SK-N-SH treated with all-trans-retinoic acid at 6 μM for 48 hours (cell line): ENCODE results near the gene RBP2.

Experiments
- ATAC-seq: fragments of 200-7000 bp; cut with Tn5 transposase; 3 replicates; pipeline ENCODE4 v1.9.1; 2020; ENCODE audit warnings: mild to moderate bottlenecking, moderate library complexity
- ARNTL ChIP-seq: fragments of 450-650 bp; formaldehyde crosslinking; IDR thresholded peaks from 2 replicates; pipeline ENCODE4 v1.5.0; 2020; ENCODE audit warnings: low read depth, mild to moderate bottlenecking, moderate library complexity, borderline replicate concordance
- CSDC2 ChIP-seq: fragments of 250-450 bp; sonication (Bioruptor Pico); IDR thresholded peaks from 2 replicates; pipeline ENCODE4 v1.5.0; 2020; ENCODE audit warnings: mild to moderate bottlenecking, moderate library complexity
- ESRRG ChIP-seq: fragments of 250-450 bp; sonication (Bioruptor Pico); IDR thresholded peaks from 2 replicates; pipeline ENCODE4 v1.6.1; 2021; ENCODE audit warnings: mild to moderate bottlenecking
- GLIS3 ChIP-seq: fragments of 250-450 bp; sonication (Bioruptor Pico); IDR thresholded peaks from 2 replicates; pipeline ENCODE4 v1.5.0; 2020; ENCODE audit warnings: mild to moderate bottlenecking, moderate library complexity
- OSR1 ChIP-seq: fragments of 250-450 bp; sonication (Bioruptor Pico); IDR thresholded peaks from 2 replicates; pipeline ENCODE4 v1.8.0; 2022; ENCODE audit warnings: moderate library complexity, mild to moderate bottlenecking, inconsistent platforms
- PATZ1 ChIP-seq: fragments of 250-450 bp; sonication (Bioruptor Pico); IDR thresholded peaks from 2 replicates; pipeline ENCODE4 v1.8.0; 2020; ENCODE audit warnings: mild to moderate bottlenecking, moderate library complexity, borderline replicate concordance
- PPARA ChIP-seq: fragments of 250-450 bp; sonication (Bioruptor Pico); IDR thresholded peaks from 2 replicates; pipeline ENCODE4 v1.5.0; 2020; ENCODE audit warnings: mild to moderate bottlenecking, borderline replicate concordance
- RARB ChIP-seq: fragments of 250-450 bp; sonication (Bioruptor Pico); IDR thresholded peaks from 2 replicates; pipeline ENCODE4 v1.8.0; 2021; ENCODE audit warnings: mild to moderate bottlenecking, moderate library complexity
- TCF4 ChIP-seq: fragments of 250-450 bp; sonication (Bioruptor Pico); IDR thresholded peaks from 2 replicates; pipeline ENCODE4 v1.8.0; 2021; ENCODE audit warnings: mild to moderate bottlenecking, moderate library complexity, borderline replicate concordance
- TOX ChIP-seq: fragments of 250-450 bp; sonication (Bioruptor Pico); IDR thresholded peaks from 2 replicates; pipeline ENCODE4 v1.8.0; 2021; ENCODE audit warnings: mild to moderate bottlenecking, moderate library complexity, borderline replicate concordance
- ZC3H10 ChIP-seq: fragments of 250-450 bp; sonication (Bioruptor Pico); IDR thresholded peaks from 2 replicates; pipeline ENCODE4 v1.5.1; 2021; ENCODE audit warnings: mild to moderate bottlenecking, moderate library complexity
- ZFP3 ChIP-seq: fragments of 250-450 bp; sonication (Bioruptor Pico); IDR thresholded peaks from 2 replicates; pipeline ENCODE4 v1.5.0; 2020; ENCODE audit warnings: mild to moderate bottlenecking, moderate library complexity
- ZFP30 ChIP-seq: fragments of 450-650 bp; formaldehyde crosslinking; IDR thresholded peaks from 2 replicates; pipeline ENCODE4 v1.5.0; 2022; ENCODE audit warnings: mild to moderate bottlenecking, moderate library complexity
- ZNF565 ChIP-seq: fragments of 450-650 bp; formaldehyde crosslinking; conservative IDR thresholded peaks from 2 replicates; pipeline ENCODE4 v1.5.0; 2020; ENCODE audit warnings: low read depth, mild to moderate bottlenecking, moderate library complexity
- ZNF70 ChIP-seq: fragments of 450-650 bp; formaldehyde crosslinking; IDR thresholded peaks from 2 replicates; pipeline ENCODE4 v1.5.0; 2020; ENCODE audit warnings: mild to moderate bottlenecking, moderate library complexity
- ZNF8 ChIP-seq: fragments of 450-650 bp; formaldehyde crosslinking; IDR thresholded peaks from 2 replicates; pipeline ENCODE4 v1.5.0; 2020; ENCODE audit warnings: mild to moderate bottlenecking, moderate library complexity
- TF ChIP-seq, protein P1 (sequence below): fragments of 250-450 bp; sonication (Bioruptor Pico); IDR thresholded peaks from 2 replicates; pipeline ENCODE4 v1.5.1; 2021; ENCODE audit warnings: mild to moderate bottlenecking, moderate library complexity
- TF ChIP-seq, protein P2 (sequence below): fragments of 250-450 bp; sonication (Bioruptor Pico); IDR thresholded peaks from 2 replicates; pipeline ENCODE4 v1.8.0; 2021; ENCODE audit warnings: low read depth, mild to moderate bottlenecking, moderate library complexity, borderline replicate concordance

The RBP2 gene

DNA sequence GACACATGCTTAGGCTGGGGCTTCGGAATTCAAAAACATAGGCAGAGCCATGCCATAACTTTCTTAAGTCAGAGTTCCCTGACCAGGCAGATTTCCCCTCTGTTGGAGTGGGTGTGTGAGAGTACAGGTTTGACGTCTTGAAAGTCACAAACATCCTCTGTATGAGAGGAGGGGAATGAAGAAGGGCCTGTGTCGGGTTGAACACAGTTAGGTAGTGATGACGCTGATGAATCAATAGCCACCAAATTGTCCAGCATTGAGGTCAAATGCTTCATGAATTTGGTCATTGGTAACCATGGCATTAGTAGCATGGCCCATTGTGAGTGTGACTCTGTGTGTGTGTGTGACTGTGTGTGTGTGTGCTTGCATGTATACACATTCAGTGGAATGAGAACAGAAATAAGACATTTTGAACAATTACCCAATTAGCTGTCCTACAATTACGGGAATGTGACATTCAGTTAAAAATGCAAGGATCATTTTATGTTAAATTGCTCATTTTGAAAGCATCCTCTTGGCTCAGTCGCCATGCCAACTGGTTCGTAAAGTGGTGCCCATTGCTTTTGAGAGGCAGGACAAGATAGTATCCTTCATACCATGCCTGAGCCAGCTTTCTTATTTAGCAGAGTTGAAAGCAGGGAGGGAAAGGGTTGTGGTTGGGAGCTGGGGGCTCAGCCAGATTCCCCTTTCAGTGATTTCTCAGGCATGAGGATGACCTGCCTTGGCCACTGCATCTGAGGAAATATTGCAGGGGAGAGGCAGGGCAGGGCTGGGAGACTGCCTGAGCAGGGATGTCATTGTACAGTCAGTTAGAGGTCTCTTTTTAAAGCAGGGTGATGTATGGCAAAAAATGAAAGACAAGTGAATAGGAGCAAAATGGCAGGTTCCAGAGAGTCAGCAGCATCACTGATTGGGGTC is 35.4 kb downstream of the RBP2 start (continued):
- no peak for TF ChIP-seq ZC3H10 (CRISPR knock-in tag)

DNA sequence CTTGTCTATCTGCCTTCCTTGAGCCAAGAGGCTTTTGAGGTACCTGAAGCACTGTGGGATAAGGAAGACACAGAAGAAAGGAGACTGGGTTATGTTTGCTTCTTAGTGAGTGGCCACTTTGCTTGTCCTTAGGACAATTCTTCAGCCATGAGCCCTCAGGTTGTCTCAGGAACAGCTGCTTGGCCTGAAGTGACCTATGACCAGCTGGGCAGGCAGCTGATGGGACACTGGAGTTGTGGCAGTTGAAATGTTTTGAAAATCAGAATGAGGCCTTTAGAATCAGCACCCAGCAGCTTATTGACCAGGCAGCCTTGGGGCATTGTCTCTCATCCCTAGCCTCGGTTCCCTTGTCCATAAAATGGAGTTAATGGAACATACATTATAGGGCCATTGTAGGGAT is 37.0 kb downstream of the RBP2 start:
- no peak for TF ChIP-seq ARNTL (CRISPR knock-in tag)
- TF ChIP-seq RARB (CRISPR knock-in tag) = no peak
- TF ChIP-seq ZNF8 (CRISPR knock-in tag) = no peak
- TF ChIP-seq, protein P1, sequence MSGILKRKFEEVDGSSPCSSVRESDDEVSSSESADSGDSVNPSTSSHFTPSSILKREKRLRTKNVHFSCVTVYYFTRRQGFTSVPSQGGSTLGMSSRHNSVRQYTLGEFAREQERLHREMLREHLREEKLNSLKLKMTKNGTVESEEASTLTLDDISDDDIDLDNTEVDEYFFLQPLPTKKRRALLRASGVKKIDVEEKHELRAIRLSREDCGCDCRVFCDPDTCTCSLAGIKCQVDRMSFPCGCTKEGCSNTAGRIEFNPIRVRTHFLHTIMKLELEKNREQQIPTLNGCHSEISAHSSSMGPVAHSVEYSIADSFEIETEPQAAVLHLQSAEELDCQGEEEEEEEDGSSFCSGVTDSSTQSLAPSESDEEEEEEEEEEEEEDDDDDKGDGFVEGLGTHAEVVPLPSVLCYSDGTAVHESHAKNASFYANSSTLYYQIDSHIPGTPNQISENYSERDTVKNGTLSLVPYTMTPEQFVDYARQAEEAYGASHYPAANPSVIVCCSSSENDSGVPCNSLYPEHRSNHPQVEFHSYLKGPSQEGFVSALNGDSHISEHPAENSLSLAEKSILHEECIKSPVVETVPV (CRISPR knock-in tag) = no peak
- no peak for TF ChIP-seq PPARA (CRISPR knock-in tag)
- TF ChIP-seq PATZ1 (CRISPR knock-in tag) = no peak
- no peak for TF ChIP-seq ZFP3 (CRISPR knock-in tag)
- no peak for TF ChIP-seq TOX (CRISPR knock-in tag)
- no peak for TF ChIP-seq GLIS3
- no peak for ATAC-seq

DNA sequence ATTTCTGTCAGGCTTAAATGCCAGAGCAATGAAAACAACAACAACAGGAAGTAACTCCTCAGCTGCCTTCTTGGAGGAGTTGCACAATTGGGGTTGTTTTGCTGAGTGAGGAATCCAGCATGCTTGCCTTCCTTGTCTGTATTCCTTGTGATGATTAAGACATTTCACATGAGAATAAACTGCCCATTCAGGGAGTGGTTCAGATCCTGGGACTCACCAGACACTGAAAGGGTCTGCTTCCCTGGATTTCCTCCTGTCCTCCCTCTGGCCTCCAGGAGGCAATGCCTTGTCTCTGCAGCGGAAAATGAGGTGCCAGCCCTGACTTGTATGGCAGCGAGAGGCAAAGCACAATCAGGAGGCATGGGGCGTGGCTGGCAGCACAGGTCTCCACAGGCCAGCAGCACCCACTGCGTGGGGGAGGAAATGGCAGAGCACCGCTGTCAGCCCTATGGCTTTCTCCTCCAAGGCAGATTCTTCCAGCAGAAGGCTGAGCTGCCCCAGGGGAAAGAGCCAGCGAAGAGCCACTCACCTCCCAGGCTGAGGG is 41.5 kb downstream of the RBP2 start:
- ATAC-seq = no peak
- TF ChIP-seq ZFP3 (CRISPR knock-in tag) (no peak), PPARA (CRISPR knock-in tag) (no peak), RARB (CRISPR knock-in tag) (no peak), ZNF70 (no peak), ZC3H10 (CRISPR knock-in tag) (no peak), ZNF565 (CRISPR knock-in tag) (no peak), CSDC2 (CRISPR knock-in tag) (no peak)
- TF ChIP-seq, protein P2, sequence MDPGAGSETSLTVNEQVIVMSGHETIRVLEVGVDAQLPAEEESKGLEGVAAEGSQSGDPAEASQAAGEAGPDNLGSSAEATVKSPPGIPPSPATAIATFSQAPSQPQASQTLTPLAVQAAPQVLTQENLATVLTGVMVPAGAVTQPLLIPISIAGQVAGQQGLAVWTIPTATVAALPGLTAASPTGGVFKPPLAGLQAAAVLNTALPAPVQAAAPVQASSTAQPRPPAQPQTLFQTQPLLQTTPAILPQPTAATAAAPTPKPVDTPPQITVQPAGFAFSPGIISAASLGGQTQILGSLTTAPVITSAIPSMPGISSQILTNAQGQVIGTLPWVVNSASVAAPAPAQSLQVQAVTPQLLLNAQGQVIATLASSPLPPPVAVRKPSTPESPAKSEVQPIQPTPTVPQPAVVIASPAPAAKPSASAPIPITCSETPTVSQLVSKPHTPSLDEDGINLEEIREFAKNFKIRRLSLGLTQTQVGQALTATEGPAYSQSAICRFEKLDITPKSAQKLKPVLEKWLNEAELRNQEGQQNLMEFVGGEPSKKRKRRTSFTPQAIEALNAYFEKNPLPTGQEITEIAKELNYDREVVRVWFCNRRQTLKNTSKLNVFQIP (CRISPR knock-in tag) = no peak

DNA sequence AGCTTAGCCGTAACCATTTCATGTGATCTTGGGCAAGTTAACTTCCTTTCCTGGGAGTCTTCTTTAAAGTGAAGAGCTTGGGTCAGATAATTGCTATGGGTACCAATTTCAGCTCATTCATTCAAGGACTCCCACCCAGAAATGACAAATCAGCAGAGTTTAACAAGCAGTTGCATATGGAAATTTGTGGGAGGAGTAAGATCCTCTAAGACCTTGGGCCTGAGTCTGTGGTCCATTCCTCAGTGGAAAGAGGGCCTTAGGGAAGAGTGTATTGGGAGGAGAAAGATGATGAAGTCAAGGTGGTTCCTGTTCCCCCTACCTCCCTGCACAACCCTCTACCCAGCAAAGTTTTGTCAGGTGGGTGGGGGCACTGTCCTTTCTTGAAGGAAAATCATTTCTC is 42.1 kb downstream of the RBP2 start:
- no peak for TF ChIP-seq ZFP30 (CRISPR knock-in tag)
- no peak for TF ChIP-seq ZNF8 (CRISPR knock-in tag)
- TF ChIP-seq ESRRG (CRISPR knock-in tag) = no peak
- TF ChIP-seq GLIS3 = no peak
- TF ChIP-seq ZNF70 = no peak
- no peak for ATAC-seq

DNA sequence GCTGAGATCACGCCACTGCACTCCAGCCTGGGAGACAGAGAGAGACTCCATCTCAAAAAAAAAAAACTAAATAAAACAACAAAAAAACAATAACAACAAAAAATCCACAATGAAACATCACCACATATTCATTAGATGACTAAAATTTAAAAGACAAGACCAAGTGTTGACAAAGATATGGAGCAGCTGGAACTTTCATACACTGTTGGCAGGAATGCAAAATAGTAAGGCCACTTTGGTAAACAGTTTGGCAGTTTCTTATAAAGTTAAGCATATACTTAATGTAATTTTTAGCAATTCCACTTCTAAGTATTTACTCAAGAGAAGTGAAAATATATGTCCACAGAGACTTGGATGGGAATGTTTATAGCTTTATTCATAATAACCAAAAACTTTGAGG is 43.2 kb downstream of the RBP2 start:
- TF ChIP-seq PPARA (CRISPR knock-in tag) (no peak), OSR1 (CRISPR knock-in tag) (no peak), TCF4 (CRISPR knock-in tag) (no peak), PATZ1 (CRISPR knock-in tag) (no peak)
- no peak for ATAC-seq
